NCI-H2227 treated with DMSO at 0.1 percent for 48 hours (cell line): Measurements from ENCODE around the gene LRRIQ1.
A peak's percentile ranks its signal among the peaks of the same experiment; 100 is the strongest.

Experiments
- DNase-seq: peaks from one replicate; lab custom pipeline; 2025; lab: John Stamatoyannopoulos, UW

The LRRIQ1 gene

GRCh38 chr12:85057370-85057963, 21.3 kb downstream of the LRRIQ1 start:
- peak; percentile 23 for DNase-seq

GRCh38 chr12:85058339-85058738, 22.2 kb downstream of the LRRIQ1 start:
- DNase-seq: no peak

- DNase-seq: no peak
These were observed 23.4 kb downstream of the LRRIQ1 start for GRCh38 chr12:85059594-85059993.

- no peak for DNase-seq
These were observed 24.8 kb downstream of the LRRIQ1 start for GRCh38 chr12:85060916-85061315.

- no peak for DNase-seq
These were observed 29.8 kb downstream of the LRRIQ1 start for GRCh38 chr12:85065837-85066482.

- no peak for DNase-seq
These were observed 36.7 kb downstream of the LRRIQ1 start for GRCh38 chr12:85072826-85073225.

GRCh38 chr12:85076688-85077430, 40.7 kb downstream of the LRRIQ1 start:
- DNase-seq: peak; percentile 52

- no peak for DNase-seq
These were observed 48.9 kb downstream of the LRRIQ1 start for GRCh38 chr12:85085066-85085465.

- no peak for DNase-seq
These were observed 53.6 kb downstream of the LRRIQ1 start for GRCh38 chr12:85089792-85090191.

GRCh38 chr12:85092814-85093370, 56.7 kb downstream of the LRRIQ1 start:
- no peak for DNase-seq

GRCh38 chr12:85095501-85095900, 59.4 kb downstream of the LRRIQ1 start:
- DNase-seq: no peak

- no peak for DNase-seq
These were observed 94.5 kb downstream of the LRRIQ1 start for GRCh38 chr12:85130646-85131045.

GRCh38 chr12:85138833-85139232, 102.7 kb downstream of the LRRIQ1 start:
- DNase-seq: no peak

- no peak for DNase-seq
These were observed 111.2 kb downstream of the LRRIQ1 start for GRCh38 chr12:85147331-85147730.

GRCh38 chr12:85152311-85152729, 116.2 kb downstream of the LRRIQ1 start:
- no peak for DNase-seq

GRCh38 chr12:85155791-85156190, 119.6 kb downstream of the LRRIQ1 start:
- peak; percentile 24 for DNase-seq

GRCh38 chr12:85156569-85156968, 120.4 kb downstream of the LRRIQ1 start:
- DNase-seq: peak; percentile 48

GRCh38 chr12:85157035-85157603, 121.0 kb downstream of the LRRIQ1 start:
- peak; percentile 41 for DNase-seq

- no peak for DNase-seq
These were observed 127.7 kb downstream of the LRRIQ1 start for GRCh38 chr12:85163752-85164321.

GRCh38 chr12:85179680-85180270, 143.6 kb downstream of the LRRIQ1 start:
- DNase-seq: no peak

GRCh38 chr12:85182699-85183098, 146.5 kb downstream of the LRRIQ1 start:
- DNase-seq: no peak

GRCh38 chr12:85183855-85184254, 147.7 kb downstream of the LRRIQ1 start:
- no peak for DNase-seq
